ENCODE results near the gene DLST.

The DLST gene

GRCh38 chr14:74881431-74882102, at the start of gene DLST:
Gene DLST (plus strand): TSS chr14:74881916. CDS start chr14:74881954, 38 bp downstream.
- H3K9ac ChIP-seq (ENCODE audit: low read length): peak within 1 kb of the TSS; percentile 82
- H3K4me1 ChIP-seq (ENCODE audit: low read length): peaks cover 19% of the 10 kb centered on the region
- no peaks in the 10 kb centered on the region for H3K9me3 ChIP-seq (ENCODE audit: insufficient read depth, low read length)
- H3K36me3 ChIP-seq (replicated peaks; ENCODE audit: low read depth, low read length): peaks cover 7% of the 10 kb centered on the region
- H3K4me3 ChIP-seq (ENCODE audit: low read length): peak within 1 kb of the TSS; percentile 90
- H2AFZ ChIP-seq (ENCODE audit: low read depth, low read length): peak within 1 kb of the TSS; percentile 73
- peak within 1 kb of the TSS; percentile 57 for H3K27ac ChIP-seq (ENCODE audit: low read length)
- H3K4me2 ChIP-seq (ENCODE audit: low read length): peak within 1 kb of the TSS; percentile 99
- peaks cover 52% of the 10 kb centered on the region for H3K79me2 ChIP-seq (ENCODE audit: low read length)
- TF ChIP-seq EZH2phosphoT487 (IDR thresholded peaks at IDR 0.05; ENCODE audit: low read depth) (no peak), CTCF (IDR thresholded peaks at IDR 0.05; ENCODE audit: low read depth, low read length) (no peak)
- H3K27me3 ChIP-seq (ENCODE audit: low read depth, low read length): no peaks in the 10 kb centered on the region
- H4K20me1 ChIP-seq (ENCODE audit: insufficient read depth, low read length): peaks cover 39% of the 10 kb centered on the region

- no peaks in the 10 kb centered on the region for H3K27me3 ChIP-seq (ENCODE audit: low read depth, low read length)
- no peak overlapping the region for H3K9ac ChIP-seq (ENCODE audit: low read length)
- no peaks in the 10 kb centered on the region for H4K20me1 ChIP-seq (ENCODE audit: insufficient read depth, low read length)
- no peak for TF ChIP-seq EZH2phosphoT487 (IDR thresholded peaks at IDR 0.05; ENCODE audit: low read depth)
- no peak for TF ChIP-seq CTCF (IDR thresholded peaks at IDR 0.05; ENCODE audit: low read depth, low read length)
- no peak overlapping the region for H3K27ac ChIP-seq (ENCODE audit: low read length)
- H3K36me3 ChIP-seq (replicated peaks; ENCODE audit: low read depth, low read length): peaks cover 28% of the 10 kb centered on the region
- no peak overlapping the region for H2AFZ ChIP-seq (ENCODE audit: low read depth, low read length)
- H3K4me3 ChIP-seq (ENCODE audit: low read length): no peak overlapping the region
- H3K79me2 ChIP-seq (ENCODE audit: low read length): no peaks in the 10 kb centered on the region
- H3K4me1 ChIP-seq (ENCODE audit: low read length): peaks cover 35% of the 10 kb centered on the region
- no peaks in the 10 kb centered on the region for H3K9me3 ChIP-seq (ENCODE audit: insufficient read depth, low read length)
- no peak overlapping the region for H3K4me2 ChIP-seq (ENCODE audit: low read length)
Observed at GRCh38 chr14:74832849-74833248, 48.9 kb upstream of the DLST start.

GRCh38 chr14:74834692-74835392, 46.9 kb upstream of the DLST start:
- Histone ChIP-seq H3K9ac (ENCODE audit: low read length) (no peak overlapping the region), H3K27me3 (ENCODE audit: low read depth, low read length) (no peaks in the 10 kb centered on the region), H3K4me2 (ENCODE audit: low read length) (peak overlapping the region; percentile 73), H3K79me2 (ENCODE audit: low read length) (peaks cover 4% of the 10 kb centered on the region; the same call in 1 of the 2 replicates), H3K36me3 (replicated peaks; ENCODE audit: low read depth, low read length) (peaks cover 15% of the 10 kb centered on the region), H3K27ac (ENCODE audit: low read length) (peak overlapping the region; percentile 78), H3K4me1 (ENCODE audit: low read length) (peaks cover 53% of the 10 kb centered on the region), H2AFZ (ENCODE audit: low read depth, low read length) (no peak overlapping the region), H3K4me3 (ENCODE audit: low read length) (peak overlapping the region; percentile 49; the same call in 1 of the 2 replicates), H3K9me3 (ENCODE audit: insufficient read depth, low read length) (no peaks in the 10 kb centered on the region), H4K20me1 (ENCODE audit: insufficient read depth, low read length) (no peaks in the 10 kb centered on the region)
- no peak for TF ChIP-seq CTCF (IDR thresholded peaks at IDR 0.05; ENCODE audit: low read depth, low read length)

GRCh38 chr14:74835645-74836250, 46.0 kb upstream of the DLST start:
- peak overlapping the region; percentile 73 for H3K4me2 ChIP-seq (ENCODE audit: low read length)
- H3K27ac ChIP-seq (ENCODE audit: low read length): peak overlapping the region; percentile 78

More at GRCh38 chr14:74835645-74836250, 46.0 kb upstream of the DLST start:
- H3K9ac ChIP-seq (ENCODE audit: low read length): peak overlapping the region; percentile 30; the same call in 1 of the 2 replicates
- no peak overlapping the region for H2AFZ ChIP-seq (ENCODE audit: low read depth, low read length)
- H3K4me1 ChIP-seq (ENCODE audit: low read length): peaks cover 62% of the 10 kb centered on the region
- peaks cover 4% of the 10 kb centered on the region; the same call in 1 of the 2 replicates for H3K79me2 ChIP-seq (ENCODE audit: low read length)
- no peaks in the 10 kb centered on the region for H3K27me3 ChIP-seq (ENCODE audit: low read depth, low read length)
- H3K9me3 ChIP-seq (ENCODE audit: insufficient read depth, low read length): no peaks in the 10 kb centered on the region
- TF ChIP-seq EZH2phosphoT487 (IDR thresholded peaks at IDR 0.05; ENCODE audit: low read depth) (no peak), CTCF (IDR thresholded peaks at IDR 0.05; ENCODE audit: low read depth, low read length) (peak; percentile 29; the same call in 1 of the 2 replicates)
- peaks cover 7% of the 10 kb centered on the region for H3K36me3 ChIP-seq (replicated peaks; ENCODE audit: low read depth, low read length)
- no peaks in the 10 kb centered on the region for H4K20me1 ChIP-seq (ENCODE audit: insufficient read depth, low read length)
- H3K4me3 ChIP-seq (ENCODE audit: low read length): peak overlapping the region; percentile 49
